Measurements from ENCODE around the gene GCKR. TPM values are rescaled to one million over a fixed set of nuclear protein-coding genes. Genes with fewer than 3 reads are reported as not detected.

Gene GCKR
- total RNA-seq: 0.34 and 3.7 TPM in 2 replicates

GRCh38 chr2:27496357-27497287, at the start of gene GCKR:
Gene GCKR, plus strand, starts transcription at chr2:27496839. Its CDS starts 66 bp downstream, at chr2:27496905.

GRCh38 chr2:27489498-27490397, 6.9 kb upstream of the GCKR start, which contains the start of gene IFT172:
Gene IFT172, minus strand, starts transcription at chr2:27489743. Its CDS starts 90 bp downstream, at chr2:27489653.

GRCh38 chr2:27494944-27495554, 1.6 kb upstream of the GCKR start, which contains the start of gene FNDC4:
Gene FNDC4, minus strand, starts transcription at chr2:27495200. Its CDS starts 521 bp downstream, at chr2:27494679.

Other genes with a start within 250 kb of the GCKR start
- 2.7 and 3.4 TPM in 2 replicates for gene SLC30A3, start 233.8 kb upstream of the GCKR start, total RNA-seq
- gene DNAJC5G, start 221.4 kb upstream of the GCKR start, total RNA-seq: not detected in 2 replicates
- gene TRIM54, start 214.4 kb upstream of the GCKR start, total RNA-seq: 0.49 TPM in 1 of 2 replicates, not detected in the other
- not detected in 2 replicates for gene UCN, start 188.4 kb upstream of the GCKR start, total RNA-seq
- 109 and 120 TPM in 2 replicates for gene MPV17, start 173.7 kb upstream of the GCKR start, total RNA-seq
- 37.4 and 41.5 TPM in 2 replicates for gene GTF3C2, start 140.1 kb upstream of the GCKR start, total RNA-seq
- 37.8 and 41.3 TPM in 2 replicates for gene EIF2B4, start 126.5 kb upstream of the GCKR start, total RNA-seq
- 128 and 138 TPM in 2 replicates for gene SNX17, start 126.2 kb upstream of the GCKR start, total RNA-seq
- gene ZNF513, start 116.1 kb upstream of the GCKR start, total RNA-seq: 6.8 and 8.6 TPM in 2 replicates
- 121 and 134 TPM in 2 replicates for gene PPM1G, start 87.2 kb upstream of the GCKR start, total RNA-seq
- 105 and 115 TPM in 2 replicates for gene NRBP1, start 68.2 kb upstream of the GCKR start, total RNA-seq
- not detected in 2 replicates for gene KRTCAP3, start 54.5 kb upstream of the GCKR start, total RNA-seq
- 17.4 and 17.9 TPM in 2 replicates for gene IFT172, start 7.1 kb upstream of the GCKR start, total RNA-seq
- 15.9 and 20.3 TPM in 2 replicates for gene FNDC4, start 1.6 kb upstream of the GCKR start, total RNA-seq
- gene ZNF512, start 86.2 kb downstream of the GCKR start, total RNA-seq: 23.4 and 29.4 TPM in 2 replicates
- 0.87 and 1.8 TPM in 2 replicates for gene CCDC121, start 132.2 kb downstream of the GCKR start, total RNA-seq
- 37.6 and 42.6 TPM in 2 replicates for gene GPN1, start 132.2 kb downstream of the GCKR start, total RNA-seq
- gene SUPT7L, start 166.8 kb downstream of the GCKR start, total RNA-seq: 16.2 and 19.6 TPM in 2 replicates
- 28.3 and 29.7 TPM in 2 replicates for gene SLC4A1AP, start 167.1 kb downstream of the GCKR start, total RNA-seq

Data from mammary microvascular endothelial cell (primary cell).